Activated CD4-positive, alpha-beta T cell treated with anti-CD3 and anti-CD28 coated beads for 36 hours (primary cell): ENCODE results near the gene CCDC70. TPM values are rescaled to one million over a fixed set of nuclear protein-coding genes. Genes with fewer than 3 reads are reported as not detected.

Experiments used
- ATAC-seq: fragments of 200-7000 bp; cut with Tn5 transposase; one replicate; pipeline ENCODE4 v1.10.0; 2021; ENCODE audit warnings: mild to moderate bottlenecking, moderate library complexity
- CTCF ChIA-PET: fragments of 350-600 bp; sonication (Branson Sonifier 250); formaldehyde crosslinking; loops from one replicate; lab custom pipeline; 2021; ENCODE audit warnings: antibody characterized with exemption; lab: Charles Lee
- POLR2A ChIA-PET: fragments of 350-600 bp; sonication (Branson Sonifier 250); formaldehyde crosslinking; loops from one replicate; lab custom pipeline; 2021; ENCODE audit warnings: antibody characterized with exemption, inconsistent platforms; lab: Charles Lee
- DNase-seq: peaks from one replicate; pipeline ENCODE4 v3.0.0-alpha.2; 2020
- H3K27ac Mint-ChIP-seq: one replicate; pipeline ENCODE4 v1.8.0; 2021; ENCODE audit warnings: mixed read lengths
- H3K27me3 Mint-ChIP-seq: one replicate; pipeline ENCODE4 v1.8.0; 2021; ENCODE audit warnings: mixed read lengths
- H3K36me3 Mint-ChIP-seq: one replicate; pipeline ENCODE4 v1.8.0; 2021; ENCODE audit warnings: low read depth, mixed read lengths
- H3K4me1 Mint-ChIP-seq: one replicate; pipeline ENCODE4 v1.8.0; 2021; ENCODE audit warnings: mixed read lengths
- H3K4me3 Mint-ChIP-seq: one replicate; pipeline ENCODE4 v1.8.0; 2021; ENCODE audit warnings: mild to moderate bottlenecking, moderate library complexity, mixed read lengths
- H3K9me3 Mint-ChIP-seq: one replicate; pipeline ENCODE4 v1.8.0; 2021; ENCODE audit warnings: low read depth, mixed read lengths
- intact Hi-C, 2 experiments: fragments of 100-400 bp; cut with DNase I in 1 of 2; cut with micrococcal nuclease in 1 of 2; formaldehyde crosslinking; loops; one replicate each; pipeline versions ENCODE4 v1.14.2 to v1.15.1; 2022 to 2024; cut with DNase I, micrococcal nuclease
- total RNA-seq, 2 experiments: library from RNA; stranded (reverse); gene quantifications; one replicate each; pipeline ENCODE4 v1.2.3, GENCODE V29; 2021

CCDC70 gene
- total RNA-seq, 2 experiments from 2014 or later: not detected

GRCh38 chr13:51856027-51856736 is 5.6 kb upstream of the CCDC70 start:
- intact Hi-C loops: no loop called here
- CTCF ChIA-PET: interaction anchor here (0.6 kb wide), 1 partner anchor 42 kb away, joined by 3 read pairs; no protein-coding TSS in a partner anchor
- ATAC-seq (peak; percentile 26), DNase-seq (no peak)
- Mint-ChIP-seq H3K27ac (no peak overlapping the region), H3K36me3 (no peaks in the 10 kb centered on the region), H3K4me1 (no peaks in the 10 kb centered on the region), H3K4me3 (no peak overlapping the region), H3K9me3 (no peaks in the 10 kb centered on the region), H3K27me3 (peaks cover 5% of the 10 kb centered on the region)
- POLR2A ChIA-PET: no interaction called here

GRCh38 chr13:51856998-51857397 is 4.8 kb upstream of the CCDC70 start:
- CTCF ChIA-PET: interaction anchor here (0.6 kb wide), 1 partner anchor 42 kb away, joined by 3 read pairs; no protein-coding TSS in a partner anchor
- ATAC-seq (no peak), DNase-seq (no peak)
- Mint-ChIP-seq H3K9me3 (no peaks in the 10 kb centered on the region), H3K4me3 (no peak overlapping the region), H3K4me1 (peaks cover 8% of the 10 kb centered on the region), H3K27me3 (peaks cover 5% of the 10 kb centered on the region), H3K27ac (no peak overlapping the region), H3K36me3 (no peaks in the 10 kb centered on the region)
- POLR2A ChIA-PET: no interaction called here
- intact Hi-C loops: no loop called here

DNA sequence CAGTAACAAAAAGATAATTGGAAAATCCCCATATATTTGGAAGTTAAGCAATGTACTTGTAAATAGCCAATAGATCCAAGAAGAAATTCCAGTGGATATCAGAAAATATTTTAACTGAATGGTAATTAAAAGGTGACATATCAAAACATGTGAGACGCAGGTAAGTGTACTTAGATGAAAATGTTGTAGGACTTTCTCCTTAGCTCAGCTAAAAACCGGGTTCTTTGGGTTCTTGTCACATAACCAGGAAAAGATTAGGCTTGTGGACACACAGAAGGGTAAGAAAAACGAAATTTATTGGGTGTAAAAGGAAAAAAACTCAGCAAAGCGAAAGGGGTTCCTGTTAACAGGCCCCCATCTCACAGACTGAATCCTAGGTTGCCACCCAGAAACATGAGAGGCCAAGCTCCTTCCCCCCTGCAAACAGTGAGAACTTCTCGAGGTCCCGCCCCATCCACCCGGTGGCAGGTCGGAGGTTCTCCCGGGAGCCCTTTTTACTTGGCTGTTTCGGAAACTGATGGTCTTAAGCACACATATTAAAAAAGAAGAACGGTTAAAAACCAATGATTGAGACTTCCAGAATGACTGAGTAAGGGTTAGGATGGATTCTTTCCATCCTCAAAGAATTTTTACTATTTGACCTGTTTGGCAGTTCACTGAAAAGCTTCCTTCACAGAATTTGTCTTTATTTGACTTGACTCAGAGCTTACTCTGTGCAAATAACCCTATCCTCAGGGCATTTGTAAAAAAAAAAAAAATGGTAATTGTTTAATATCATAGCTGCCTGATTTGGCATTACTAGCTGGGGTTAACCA is 3.1 kb upstream of the CCDC70 start:
- no peak for ATAC-seq
- POLR2A ChIA-PET: no interaction called here
- no peak overlapping the region for H3K27ac Mint-ChIP-seq
- no peaks in the 10 kb centered on the region for H3K36me3 Mint-ChIP-seq
- no peaks in the 10 kb centered on the region for H3K9me3 Mint-ChIP-seq
- H3K27me3 Mint-ChIP-seq: peaks cover 5% of the 10 kb centered on the region
- no peak for DNase-seq
- intact Hi-C loops: no loop called here
- H3K4me1 Mint-ChIP-seq: peaks cover 14% of the 10 kb centered on the region
- CTCF ChIA-PET: interaction anchor here (0.6 to 2.2 kb wide), 4 partner anchors 10 to 101 kb away, joined by 3 to 6 read pairs (median 4); partner anchors contain the start of gene TMEM272
- no peak overlapping the region for H3K4me3 Mint-ChIP-seq

DNA sequence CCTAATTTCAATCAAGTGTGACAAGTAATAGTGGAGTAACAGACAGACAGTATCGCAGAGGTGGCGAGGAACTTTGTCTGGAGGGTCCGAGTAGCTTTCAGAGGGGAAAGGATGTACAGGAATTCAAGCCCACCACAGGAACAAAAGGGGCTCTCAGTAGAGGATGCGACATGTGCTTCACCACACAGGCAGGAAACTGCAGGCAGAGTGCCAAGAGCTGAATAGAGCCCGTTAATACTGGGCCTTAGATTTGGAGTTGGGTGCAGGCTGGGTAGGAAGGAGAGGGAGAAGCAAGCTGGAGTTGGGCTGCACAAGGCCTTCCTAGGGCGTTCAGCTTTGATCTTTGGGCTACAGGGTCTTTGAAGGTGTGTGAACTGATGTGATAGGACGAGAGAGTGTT is 1.2 kb downstream of the CCDC70 start:
- H3K27ac Mint-ChIP-seq: no peak overlapping the region
- intact Hi-C loops: no loop called here
- ChIA-PET CTCF (interaction anchor here (1.0 to 1.9 kb wide), 4 partner anchors 9 to 140 kb away, joined by 3 to 8 read pairs (median 4); no protein-coding TSS in a partner anchor), POLR2A (no interaction called here)
- H3K4me3 Mint-ChIP-seq: no peak overlapping the region
- no peaks in the 10 kb centered on the region for H3K9me3 Mint-ChIP-seq
- DNase-seq (no peak), ATAC-seq (no peak)
- H3K4me1 Mint-ChIP-seq: peaks cover 14% of the 10 kb centered on the region
- H3K36me3 Mint-ChIP-seq: no peaks in the 10 kb centered on the region
- peaks cover 3% of the 10 kb centered on the region for H3K27me3 Mint-ChIP-seq

GRCh38 chr13:51865838-51866237 is 4.1 kb downstream of the CCDC70 start:
- H3K36me3 Mint-ChIP-seq: no peaks in the 10 kb centered on the region
- no peak overlapping the region for H3K27ac Mint-ChIP-seq
- ChIA-PET CTCF (no interaction called here), POLR2A (interaction anchor here (0.7 kb wide), 1 partner anchor 158 kb away, joined by 3 read pairs; no protein-coding TSS in a partner anchor)
- H3K4me1 Mint-ChIP-seq: peaks cover 14% of the 10 kb centered on the region
- intact Hi-C loops: no loop called here
- H3K27me3 Mint-ChIP-seq: peaks cover 7% of the 10 kb centered on the region
- no peaks in the 10 kb centered on the region for H3K9me3 Mint-ChIP-seq
- no peak overlapping the region for H3K4me3 Mint-ChIP-seq
- ATAC-seq (no peak), DNase-seq (no peak)

GRCh38 chr13:51867062-51867461 is 5.3 kb downstream of the CCDC70 start:
- ATAC-seq (no peak), DNase-seq (no peak)
- intact Hi-C loops: no loop called here
- H3K27ac Mint-ChIP-seq: no peak overlapping the region
- no peaks in the 10 kb centered on the region for H3K36me3 Mint-ChIP-seq
- ChIA-PET POLR2A (no interaction called here), CTCF (no interaction called here)
- H3K9me3 Mint-ChIP-seq: no peaks in the 10 kb centered on the region
- peaks cover 7% of the 10 kb centered on the region for H3K27me3 Mint-ChIP-seq
- H3K4me1 Mint-ChIP-seq: peaks cover 6% of the 10 kb centered on the region
- no peak overlapping the region for H3K4me3 Mint-ChIP-seq

GRCh38 chr13:51869916-51870315 is 8.1 kb downstream of the CCDC70 start:
- Mint-ChIP-seq H3K27ac (no peak overlapping the region), H3K4me1 (no peaks in the 10 kb centered on the region), H3K4me3 (no peak overlapping the region), H3K36me3 (no peaks in the 10 kb centered on the region), H3K9me3 (no peaks in the 10 kb centered on the region), H3K27me3 (peaks cover 4% of the 10 kb centered on the region)
- POLR2A ChIA-PET: no interaction called here
- DNase-seq (no peak), ATAC-seq (no peak)
- CTCF ChIA-PET: interaction anchor here (0.6 to 1.3 kb wide), 3 partner anchors 35 to 416 kb away, joined by 3 to 4 read pairs (median 3); no protein-coding TSS in a partner anchor
- intact Hi-C loops: no loop called here

GRCh38 chr13:51870616-51871015 is 8.8 kb downstream of the CCDC70 start:
- Mint-ChIP-seq H3K27me3 (peaks cover 4% of the 10 kb centered on the region), H3K9me3 (no peaks in the 10 kb centered on the region), H3K27ac (no peak overlapping the region), H3K4me1 (no peaks in the 10 kb centered on the region), H3K36me3 (no peaks in the 10 kb centered on the region), H3K4me3 (no peak overlapping the region)
- intact Hi-C loops: no loop called here
- ChIA-PET POLR2A (no interaction called here), CTCF (interaction anchor here (0.6 to 1.9 kb wide), 4 partner anchors 20 to 592 kb away, joined by 3 to 4 read pairs (median 4); no protein-coding TSS in a partner anchor)
- DNase-seq (no peak), ATAC-seq (no peak)

- intact Hi-C loops: no loop called here
- DNase-seq (no peak), ATAC-seq (no peak)
- Mint-ChIP-seq H3K9me3 (no peaks in the 10 kb centered on the region), H3K27ac (no peak overlapping the region), H3K27me3 (peaks cover 2% of the 10 kb centered on the region), H3K4me1 (no peaks in the 10 kb centered on the region), H3K36me3 (no peaks in the 10 kb centered on the region), H3K4me3 (no peak overlapping the region)
- POLR2A ChIA-PET: no interaction called here
- CTCF ChIA-PET: interaction anchor here (2.6 kb wide), 1 partner anchor 10 kb away, joined by 8 read pairs; no protein-coding TSS in a partner anchor
Measured at GRCh38 chr13:51873117-51873798, 11.5 kb downstream of the CCDC70 start.

- Mint-ChIP-seq H3K4me1 (peaks cover 1% of the 10 kb centered on the region), H3K27ac (no peak overlapping the region), H3K9me3 (no peaks in the 10 kb centered on the region), H3K36me3 (no peaks in the 10 kb centered on the region), H3K27me3 (peaks cover 2% of the 10 kb centered on the region), H3K4me3 (no peak overlapping the region)
- no peak for ATAC-seq
- ChIA-PET POLR2A (no interaction called here), CTCF (interaction anchor here (1.4 kb wide), 1 partner anchor 15 kb away, joined by 6 read pairs; no protein-coding TSS in a partner anchor)
- intact Hi-C loops: no loop called here
- DNase-seq: no peak
Measured at GRCh38 chr13:51873837-51874236, 12.1 kb downstream of the CCDC70 start.

GRCh38 chr13:51874651-51875050 is 12.9 kb downstream of the CCDC70 start:
- Mint-ChIP-seq H3K4me3 (no peak overlapping the region), H3K36me3 (no peaks in the 10 kb centered on the region), H3K27me3 (no peaks in the 10 kb centered on the region), H3K4me1 (peaks cover 7% of the 10 kb centered on the region), H3K9me3 (no peaks in the 10 kb centered on the region), H3K27ac (no peak overlapping the region)
- no peak for DNase-seq
- intact Hi-C loops: no loop called here
- ChIA-PET CTCF (interaction anchor here (0.6 to 1.4 kb wide), 3 partner anchors 16 to 222 kb away, joined by 3 to 6 read pairs (median 3); no protein-coding TSS in a partner anchor), POLR2A (no interaction called here)
- ATAC-seq: no peak
